Measurements from ENCODE around the gene SULF2.

GRCh38 chr20:47635256-47635655 is 150.0 kb downstream of the SULF2 start:
- no peak for TF ChIP-seq NFIC (IDR thresholded peaks at IDR 0.05; ENCODE audit: low read length)
- no peak for TF ChIP-seq RAD21 (CRISPR knock-in tag; IDR thresholded peaks at IDR 0.05)
- TF ChIP-seq ZBTB33 (CRISPR knock-in tag; IDR thresholded peaks at IDR 0.05) = no peak
- TF ChIP-seq FOXP4 (CRISPR knock-in tag; IDR thresholded peaks at IDR 0.05) = no peak
- TF ChIP-seq EZH2 (conservative IDR thresholded peaks at IDR 0.05; ENCODE audit: low read depth, low read length) = no peak
- no peak for TF ChIP-seq ATF2 (CRISPR knock-in tag; IDR thresholded peaks at IDR 0.05)
- no peak for TF ChIP-seq ZSCAN20 (CRISPR knock-in tag; IDR thresholded peaks at IDR 0.05; ENCODE audit: borderline replicate concordance)
- TF ChIP-seq ATM (IDR thresholded peaks at IDR 0.05; ENCODE audit: borderline replicate concordance) = no peak
- no peak for TF ChIP-seq SMAD3 (CRISPR knock-in tag; IDR thresholded peaks at IDR 0.05)
- no peak for TF ChIP-seq PAX8 (CRISPR knock-in tag; IDR thresholded peaks at IDR 0.05; ENCODE audit: borderline replicate concordance)
- no peak for TF ChIP-seq SALL2 (CRISPR knock-in tag; IDR thresholded peaks at IDR 0.05)

All from HepG2 (cell line).